GM12878 (cell line): ENCODE results near the gene SELENOS.
A peak's percentile ranks its signal among the peaks of the same experiment; 100 is the strongest.

Experiments used
- ATF2 ChIP-seq: IDR thresholded peaks from 2 replicates; pipeline ENCODE4 v1.6.1; 2012; ENCODE audit warnings: low read length, inconsistent platforms
- POU2F2 ChIP-seq: IDR thresholded peaks from 3 replicates; pipeline ENCODE4 v1.6.1; 2011; ENCODE audit warnings: low read depth, mild to moderate bottlenecking, low read length, borderline replicate concordance
- RFX5 ChIP-seq: IDR thresholded peaks from 2 replicates; pipeline ENCODE4 v1.6.1; 2011; ENCODE audit warnings: low read depth, low read length, improper control_type of control experiment
- SKIL ChIP-seq: fragments of 450-650 bp; IDR thresholded peaks from 2 replicates; pipeline ENCODE4 v1.6.1; 2017; ENCODE audit warnings: mild to moderate bottlenecking, low read depth, inconsistent platforms; ENCODE audit not compliant: poor library complexity, severe bottlenecking
- ZNF24 ChIP-seq: fragments of 450-650 bp; IDR thresholded peaks from 2 replicates; pipeline ENCODE4 v1.6.1; 2017; ENCODE audit warnings: antibody characterized with exemption, mild to moderate bottlenecking
- ZNF622 ChIP-seq: fragments of 450-650 bp; IDR thresholded peaks from 2 replicates; pipeline ENCODE4 v1.6.1; 2017; ENCODE audit warnings: mild to moderate bottlenecking, inconsistent platforms

GRCh38 chr15:101275018-101275417 lies 2.3 kb downstream of the SELENOS start:
- TF ChIP-seq ATF2 (no peak), ZNF622 (no peak), ZNF24 (peak; percentile 77), SKIL (peak; percentile 88), RFX5 (no peak), POU2F2 (peak; percentile 65; the same call in 1 of the 3 replicates)
